ENCODE measurements around the gene MIEF1.
"Not testable (repeated sequence)": the region's sequence is repeated elsewhere in the genome, so short reads cannot be mapped to it uniquely, and the experiment has no call there.

Gene MIEF1

GRCh38 chr22:39489094-39490068 lies 12.7 kb upstream of the MIEF1 start:
- no peak for DNase-seq (ENCODE audit: low read depth)

DNA sequence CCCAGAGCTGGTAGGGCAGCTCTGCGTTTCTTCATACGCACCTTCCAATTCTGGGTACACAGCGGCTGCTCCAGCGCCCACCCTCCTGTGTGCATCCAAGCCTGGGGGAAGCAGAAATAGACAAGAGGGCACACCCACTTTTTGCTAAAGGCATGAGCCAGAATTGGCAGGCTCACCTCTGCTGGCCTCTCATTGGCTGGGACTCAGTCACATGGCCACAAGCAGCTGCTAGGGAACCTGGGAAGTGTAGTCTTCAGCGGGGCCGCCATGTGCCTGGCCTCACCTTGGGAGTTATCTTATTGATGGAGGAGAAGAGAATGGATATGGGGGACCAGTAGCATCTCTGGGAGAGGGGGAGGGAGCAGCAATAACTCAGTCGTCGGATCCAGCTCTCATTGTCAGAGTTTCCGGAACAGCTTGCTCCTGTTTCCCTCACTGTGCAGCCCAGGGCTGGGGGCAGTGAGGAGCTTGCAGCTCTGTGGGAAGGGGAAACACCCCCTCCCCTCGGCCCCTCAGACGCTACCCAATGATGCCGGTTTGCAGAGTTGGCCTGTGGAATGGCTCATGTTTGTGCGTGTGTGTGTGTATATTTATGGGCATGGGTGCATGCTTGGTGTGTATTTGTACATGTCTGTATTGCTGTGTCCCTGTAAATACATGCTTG lies 11.8 kb upstream of the MIEF1 start:
- peak; percentile 74 for DNase-seq (ENCODE audit: low read depth)

DNA sequence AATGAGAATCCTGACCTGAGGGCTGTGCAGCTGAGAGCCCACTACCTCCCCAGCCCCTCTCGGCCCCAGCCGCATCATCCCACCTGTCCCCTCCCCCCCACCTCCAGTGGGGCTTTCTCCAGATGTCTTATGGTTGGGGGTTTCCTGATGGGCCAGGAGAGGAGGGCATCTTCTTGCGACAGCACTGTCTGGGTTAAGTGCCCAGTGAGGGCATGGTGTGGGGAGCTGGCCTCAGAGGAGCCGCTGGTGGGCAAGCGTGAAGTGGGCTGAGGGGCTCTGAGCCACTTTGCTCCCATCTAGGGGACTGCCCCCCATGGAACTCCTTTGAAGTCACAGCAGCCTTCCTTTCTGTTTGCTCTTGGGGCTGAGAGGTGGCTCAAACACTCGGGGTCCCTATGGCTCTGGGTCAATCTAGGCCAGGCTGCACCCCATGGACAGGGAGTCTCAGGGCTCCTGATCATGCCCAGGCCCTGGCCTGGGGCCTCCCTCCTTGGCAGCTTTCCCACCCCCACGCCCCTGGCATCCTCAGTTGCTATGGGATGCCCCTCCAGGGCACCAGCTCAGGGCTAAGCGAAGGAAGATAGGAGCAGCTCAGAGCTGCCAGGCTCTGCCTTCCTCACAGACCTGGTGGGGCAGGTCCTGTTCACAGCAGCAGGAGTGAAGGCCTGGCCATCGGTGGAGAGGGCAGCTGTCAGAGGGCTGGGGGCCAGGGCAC lies 11.0 kb upstream of the MIEF1 start:
- DNase-seq (ENCODE audit: low read depth): no peak

- no peak for DNase-seq (ENCODE audit: low read depth)
Measured at GRCh38 chr22:39491696-39492095, 10.4 kb upstream of the MIEF1 start.

DNA sequence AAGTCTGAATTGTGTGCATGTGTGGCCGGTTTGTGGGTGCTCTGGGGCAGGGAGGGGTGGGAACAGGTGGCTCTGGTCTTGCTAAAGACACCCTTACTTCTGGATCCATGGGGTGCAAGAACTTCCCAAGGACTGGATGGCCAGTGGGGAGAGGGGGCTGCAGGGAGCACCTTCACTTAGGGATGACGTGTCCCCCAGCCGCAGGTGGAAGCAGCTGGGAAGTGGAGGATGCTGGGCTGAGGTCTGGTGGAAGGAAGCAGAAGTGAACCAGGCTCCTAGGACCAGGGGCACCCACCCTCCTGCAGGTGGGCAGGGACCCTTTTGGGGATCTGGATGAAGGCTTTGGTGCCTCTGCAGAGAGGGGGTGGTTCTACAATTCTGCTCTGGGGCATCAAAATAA lies 9.9 kb upstream of the MIEF1 start:
- DNase-seq (ENCODE audit: low read depth): no peak

- DNase-seq (ENCODE audit: low read depth): peak; percentile 45
Measured at GRCh38 chr22:39493759-39494158, 8.3 kb upstream of the MIEF1 start.

- DNase-seq (ENCODE audit: low read depth): no peak
Measured at GRCh38 chr22:39494471-39495120, 7.5 kb upstream of the MIEF1 start.

DNA sequence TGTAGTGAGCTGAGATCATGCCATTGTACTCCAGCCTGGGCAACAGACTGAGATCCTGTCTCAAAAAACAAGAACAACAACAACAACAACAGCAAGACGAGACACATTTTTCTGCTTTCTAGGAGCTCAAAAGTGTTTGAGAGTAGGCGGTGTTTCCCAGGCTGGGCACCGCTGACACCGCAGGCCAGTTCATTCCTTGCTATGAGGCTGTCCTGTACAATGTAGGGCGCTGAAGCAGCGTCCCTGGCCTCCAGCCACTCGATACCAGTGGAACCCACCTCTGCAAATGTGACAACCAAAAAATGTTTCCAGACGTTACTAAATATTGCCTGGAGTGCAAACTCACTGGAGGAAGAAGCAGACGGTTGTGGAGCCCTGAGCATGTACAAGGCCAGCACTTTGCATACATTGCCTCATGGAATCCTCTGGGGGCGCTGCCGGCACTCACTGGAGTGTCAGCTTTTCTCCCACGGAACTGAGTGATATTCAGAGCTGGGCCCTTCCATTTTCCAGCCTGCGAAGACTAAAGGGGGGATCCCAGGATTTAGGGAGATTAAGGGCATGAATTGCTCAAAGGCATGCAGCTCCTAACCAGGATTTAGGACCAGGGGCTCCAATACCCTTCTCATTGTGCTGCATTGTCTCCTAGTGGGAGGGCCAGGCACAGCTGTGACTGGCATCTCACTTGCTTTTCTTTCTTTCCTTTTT lies 5.8 kb upstream of the MIEF1 start:
- peak; percentile 77 for DNase-seq (ENCODE audit: low read depth)

GRCh38 chr22:39497429-39497828 lies 4.7 kb upstream of the MIEF1 start:
- no peak for DNase-seq (ENCODE audit: low read depth)

DNA sequence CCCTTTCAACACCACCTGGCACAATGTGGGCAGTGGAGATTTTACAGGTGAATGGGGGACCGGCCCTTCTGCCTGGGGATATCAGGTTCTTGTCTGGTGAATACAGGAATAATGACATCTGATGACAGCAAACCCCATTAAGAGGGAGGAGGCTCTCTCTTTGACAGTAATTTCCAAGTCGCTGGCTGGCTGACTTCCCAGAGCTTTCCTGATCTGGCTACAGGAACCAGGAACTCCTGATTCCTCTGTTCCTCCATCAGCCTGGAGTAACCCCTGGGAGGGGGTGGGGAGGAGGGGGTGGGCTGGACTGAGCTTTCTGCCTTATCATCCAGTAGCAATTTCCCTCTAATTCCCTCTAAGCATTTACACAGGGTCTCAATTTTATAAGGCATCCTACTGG lies 3.7 kb upstream of the MIEF1 start:
- DNase-seq (ENCODE audit: low read depth): no peak

GRCh38 chr22:39498802-39499201 lies 3.3 kb upstream of the MIEF1 start:
- no peak for DNase-seq (ENCODE audit: low read depth)

GRCh38 chr22:39500101-39500500 lies 2.0 kb upstream of the MIEF1 start:
- no peak for DNase-seq (ENCODE audit: low read depth)

GRCh38 chr22:39501644-39502108 lies 414 bp upstream of the MIEF1 start:
- DNase-seq (ENCODE audit: low read depth): no peak

DNA sequence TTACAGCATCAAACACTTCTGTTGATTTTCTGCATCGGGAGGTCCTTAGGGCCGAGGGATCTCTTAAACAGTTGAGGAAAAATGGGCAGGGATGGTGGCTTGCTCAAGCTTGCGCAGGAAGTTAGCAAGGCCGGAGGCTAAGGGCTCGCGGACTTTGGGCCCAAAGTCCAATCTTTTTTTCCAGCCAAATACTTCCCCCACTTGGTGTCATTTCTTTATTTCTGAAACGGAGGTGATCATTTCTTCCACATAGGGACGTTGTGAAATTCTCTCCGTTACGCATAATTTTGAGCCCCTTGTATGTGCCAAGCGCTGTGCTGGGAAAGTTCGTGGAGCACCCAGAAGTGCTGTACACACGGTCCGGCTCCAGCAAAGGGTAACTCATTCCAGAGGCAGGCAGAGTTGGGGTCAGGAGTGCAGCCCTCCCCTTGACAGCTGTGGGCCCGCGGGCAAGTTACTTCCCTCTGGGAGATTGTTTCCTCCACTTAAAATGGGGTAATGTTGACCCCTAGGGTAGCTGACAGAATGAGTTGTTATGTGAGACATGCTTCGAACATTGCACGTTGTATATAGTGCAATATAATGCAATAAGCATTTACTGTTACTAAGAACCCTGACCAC lies 809 bp downstream of the MIEF1 start:
- DNase-seq (ENCODE audit: low read depth): peak; percentile 39

GRCh38 chr22:39503630-39504029 lies 1.5 kb downstream of the MIEF1 start:
- no peak for DNase-seq (ENCODE audit: low read depth)

DNA sequence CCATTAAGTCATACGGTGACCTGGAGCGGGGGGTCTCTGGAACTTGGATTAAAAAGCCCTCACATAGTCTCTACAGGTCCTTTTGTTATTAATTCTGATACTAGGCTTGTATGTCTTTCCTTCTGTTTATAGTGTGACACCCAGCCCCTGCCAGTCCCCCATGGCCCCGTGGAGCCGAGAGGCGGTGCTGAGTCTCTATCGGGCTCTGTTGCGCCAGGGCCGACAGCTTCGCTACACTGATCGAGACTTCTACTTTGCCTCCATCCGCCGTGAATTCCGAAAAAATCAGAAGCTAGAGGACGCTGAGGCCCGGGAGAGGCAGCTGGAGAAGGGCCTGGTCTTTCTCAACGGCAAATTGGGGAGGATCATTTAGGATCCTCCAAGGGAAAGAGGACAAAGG lies 2.0 kb downstream of the MIEF1 start:
- no peak for DNase-seq (ENCODE audit: low read depth)

DNA sequence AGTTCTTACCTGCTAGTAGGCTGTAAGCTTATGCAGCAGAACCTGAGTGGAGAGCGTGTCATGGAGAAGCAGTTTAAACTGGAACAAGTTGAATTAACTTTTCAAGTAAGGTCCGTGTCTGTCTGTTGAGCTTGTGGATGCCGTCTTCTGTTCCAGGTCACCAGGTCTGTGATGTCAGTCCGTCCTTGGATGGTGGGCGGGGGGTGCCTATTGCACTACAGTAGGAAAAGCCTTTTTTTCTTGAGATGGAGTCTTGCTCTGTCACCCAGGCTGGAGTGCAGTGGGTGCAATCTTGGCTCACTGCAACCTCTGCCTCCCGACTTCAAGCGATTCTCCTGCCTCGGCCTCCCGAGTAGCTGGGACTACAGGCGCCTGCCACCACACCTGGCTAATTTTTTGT lies 4.9 kb downstream of the MIEF1 start:
- DNase-seq (ENCODE audit: low read depth): not testable (repeated sequence)

DNA sequence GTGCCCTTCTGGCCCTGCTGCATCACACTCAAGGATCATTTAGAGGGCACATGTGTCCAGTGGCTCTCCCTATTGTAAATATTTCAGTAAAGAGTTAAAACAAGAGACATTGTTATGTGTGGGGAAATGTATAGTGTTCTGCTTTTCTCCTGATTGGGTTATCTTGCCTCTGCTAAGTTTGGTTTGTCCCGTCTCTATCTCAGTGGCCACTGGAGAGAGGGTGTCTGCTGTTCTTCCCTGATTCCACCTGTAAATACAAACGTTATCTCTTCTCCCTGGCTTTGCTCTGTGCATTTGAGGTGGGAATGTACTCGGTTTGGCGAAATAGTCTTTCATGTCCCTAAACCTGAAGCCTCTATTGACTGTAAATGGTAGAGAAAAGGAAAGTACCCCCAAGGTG lies 6.3 kb downstream of the MIEF1 start:
- no peak for DNase-seq (ENCODE audit: low read depth)

DNA sequence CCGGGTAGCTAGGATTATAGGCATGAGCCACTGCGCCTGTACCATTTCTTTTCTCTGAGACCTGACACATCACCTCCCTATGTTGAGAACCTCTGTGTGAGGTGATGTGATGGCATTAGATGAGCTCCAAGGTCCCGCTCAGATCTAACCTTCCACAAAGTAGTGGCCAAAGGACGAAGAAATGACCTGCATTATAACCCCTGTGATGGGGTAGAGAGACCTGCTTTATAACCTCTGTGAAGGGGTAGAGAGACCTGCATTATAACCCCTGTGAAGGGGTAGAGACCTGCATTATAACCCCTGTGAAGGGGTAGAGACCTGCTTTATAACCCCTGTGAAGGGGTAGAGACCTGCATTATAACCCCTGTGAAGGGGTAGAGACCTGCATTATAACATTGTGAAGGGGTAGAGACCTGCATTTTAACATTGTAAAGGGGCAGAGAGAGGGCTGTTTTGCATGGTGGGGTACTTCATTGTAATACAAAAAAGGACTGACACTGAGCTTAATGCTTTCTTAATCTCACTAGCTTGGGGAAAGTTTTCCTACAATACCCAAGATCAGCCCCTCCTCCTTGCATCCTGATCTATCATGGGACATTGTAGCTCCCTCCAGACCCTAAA lies 8.5 kb downstream of the MIEF1 start:
- DNase-seq (ENCODE audit: low read depth): no peak

DNA sequence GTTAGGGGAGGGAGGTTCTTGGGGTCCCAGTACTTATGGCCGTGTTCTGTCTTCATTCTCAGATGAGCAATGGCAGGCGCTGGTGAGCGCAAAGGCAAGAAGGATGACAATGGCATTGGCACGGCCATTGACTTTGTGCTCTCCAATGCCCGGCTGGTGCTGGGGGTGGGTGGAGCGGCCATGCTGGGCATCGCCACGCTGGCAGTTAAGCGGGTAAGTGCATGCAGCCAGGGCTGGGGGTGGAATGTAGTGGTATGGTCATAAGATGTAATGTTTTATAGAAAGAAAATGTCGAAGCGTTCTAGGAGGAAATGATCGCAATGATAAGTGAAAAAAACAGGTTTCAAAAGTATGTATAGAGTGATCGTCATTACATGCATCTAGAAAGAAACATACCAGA lies 9.1 kb downstream of the MIEF1 start:
- DNase-seq (ENCODE audit: low read depth): no peak

DNA sequence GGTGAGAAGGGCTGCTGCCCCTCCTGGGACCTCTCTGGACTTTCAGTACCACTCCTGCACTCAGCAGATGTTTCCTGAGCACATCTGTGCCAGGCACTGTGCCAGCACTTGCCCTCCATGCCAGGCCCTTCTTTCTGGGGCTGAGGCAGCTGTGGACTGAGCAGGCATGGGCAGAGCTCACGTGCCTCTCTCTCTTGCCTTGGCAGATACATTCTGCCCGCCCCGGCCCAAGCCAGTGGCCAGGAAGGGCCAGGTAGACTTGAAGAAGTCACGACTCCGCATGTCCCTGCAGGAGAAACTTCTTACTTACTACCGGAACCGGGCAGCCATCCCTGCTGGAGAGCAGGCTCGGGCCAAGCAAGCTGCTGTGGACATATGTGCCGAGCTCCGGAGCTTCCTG lies 9.9 kb downstream of the MIEF1 start:
- DNase-seq (ENCODE audit: low read depth): no peak

All from iris pigment epithelial cell (primary cell).